ENCODE data around the gene MRM1. TPM values are rescaled to one million over a fixed set of nuclear protein-coding genes. Genes with fewer than 3 reads are reported as not detected.

Gene MRM1
- total RNA-seq, 1 donor: 14.8 TPM

Other genes starting within 250 kb of the MRM1 start
- not detected for gene TBC1D3H, start 213.1 kb upstream of the MRM1 start, total RNA-seq
- gene ZNHIT3, start 114.9 kb upstream of the MRM1 start, total RNA-seq: 25.0 TPM
- gene MYO19, start 66.7 kb upstream of the MRM1 start, total RNA-seq: 74.3 TPM
- 4.0 TPM for gene PIGW, start 66.6 kb upstream of the MRM1 start, total RNA-seq
- 62.7 TPM for gene GGNBP2, start 56.7 kb upstream of the MRM1 start, total RNA-seq
- 25.6 TPM for gene DHRS11, start 9.7 kb upstream of the MRM1 start, total RNA-seq